ENCODE measurements around the gene PIERCE2.

Gene PIERCE2

DNA sequence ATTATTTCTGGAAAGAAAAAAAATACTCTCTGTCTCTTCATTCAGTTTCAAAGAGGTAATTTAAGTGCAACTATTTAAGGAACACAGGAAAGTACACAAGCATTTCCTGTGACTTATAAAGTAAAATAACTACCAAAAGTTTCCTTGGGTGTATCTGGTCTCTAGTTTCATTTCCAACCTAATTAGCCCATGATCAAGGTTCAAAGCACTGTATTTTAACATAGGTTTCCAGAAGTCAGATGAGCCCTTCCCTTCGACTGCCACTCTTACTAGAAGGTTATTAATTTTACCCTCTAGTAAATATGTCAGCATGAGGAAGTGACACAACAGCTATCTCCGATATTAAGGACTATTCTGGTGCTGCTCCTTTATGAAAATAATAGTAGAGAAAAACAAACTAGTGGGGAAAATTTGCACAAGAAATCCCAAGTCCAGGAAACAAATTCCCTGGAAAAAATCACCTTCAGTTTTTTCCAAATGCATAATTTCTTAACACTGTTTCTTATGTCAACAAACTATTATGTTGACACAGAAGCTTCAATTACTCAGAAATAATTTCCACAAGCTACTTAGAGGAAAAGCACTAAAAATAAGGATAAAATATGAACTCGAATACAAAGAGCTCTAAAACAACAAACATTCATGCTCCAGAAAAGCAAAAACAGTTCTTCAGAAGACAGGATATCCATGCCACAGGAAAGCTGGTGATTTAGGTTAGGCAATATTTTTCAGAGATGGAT lies 35.4 kb upstream of the PIERCE2 start:
- TF ChIP-seq, protein P1, sequence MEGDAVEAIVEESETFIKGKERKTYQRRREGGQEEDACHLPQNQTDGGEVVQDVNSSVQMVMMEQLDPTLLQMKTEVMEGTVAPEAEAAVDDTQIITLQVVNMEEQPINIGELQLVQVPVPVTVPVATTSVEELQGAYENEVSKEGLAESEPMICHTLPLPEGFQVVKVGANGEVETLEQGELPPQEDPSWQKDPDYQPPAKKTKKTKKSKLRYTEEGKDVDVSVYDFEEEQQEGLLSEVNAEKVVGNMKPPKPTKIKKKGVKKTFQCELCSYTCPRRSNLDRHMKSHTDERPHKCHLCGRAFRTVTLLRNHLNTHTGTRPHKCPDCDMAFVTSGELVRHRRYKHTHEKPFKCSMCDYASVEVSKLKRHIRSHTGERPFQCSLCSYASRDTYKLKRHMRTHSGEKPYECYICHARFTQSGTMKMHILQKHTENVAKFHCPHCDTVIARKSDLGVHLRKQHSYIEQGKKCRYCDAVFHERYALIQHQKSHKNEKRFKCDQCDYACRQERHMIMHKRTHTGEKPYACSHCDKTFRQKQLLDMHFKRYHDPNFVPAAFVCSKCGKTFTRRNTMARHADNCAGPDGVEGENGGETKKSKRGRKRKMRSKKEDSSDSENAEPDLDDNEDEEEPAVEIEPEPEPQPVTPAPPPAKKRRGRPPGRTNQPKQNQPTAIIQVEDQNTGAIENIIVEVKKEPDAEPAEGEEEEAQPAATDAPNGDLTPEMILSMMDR (IDR thresholded peaks at IDR 0.05; ENCODE audit: insufficient read depth, low read length, missing control alignments): no peak
- CTCF ChIA-PET: interaction anchor here (0.7 to 1.2 kb wide), 3 partner anchors 10 to 66 kb away, joined by 3 to 4 read pairs (median 3); no protein-coding TSS in a partner anchor
- DNase-seq (ENCODE audit: low read depth, low spot score): no peak
- POLR2A ChIA-PET: no interaction called here
- H3K4me3 ChIP-seq (ENCODE audit: low read depth, low read length): no peak overlapping the region

DNA sequence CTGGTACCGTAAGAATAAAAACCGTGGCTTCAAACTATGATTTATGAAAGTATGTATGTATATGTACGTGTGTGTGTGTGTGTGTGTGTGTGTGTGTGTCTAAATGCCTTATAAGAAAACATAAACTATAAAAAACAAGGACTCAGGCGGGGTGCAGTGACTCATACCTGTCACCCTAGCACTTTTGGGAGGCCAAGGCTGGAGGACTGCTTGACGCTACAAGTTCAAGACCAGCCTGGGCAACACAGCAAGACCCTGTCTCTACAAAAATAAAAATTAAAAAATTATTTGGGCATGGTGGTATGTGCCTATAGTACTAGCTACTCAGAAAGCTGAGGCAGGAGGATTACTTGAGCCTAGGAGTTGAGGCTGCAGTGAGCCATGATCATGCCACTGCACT lies 29.2 kb upstream of the PIERCE2 start:
- CTCF ChIA-PET: no interaction called here
- TF ChIP-seq, protein P1 (IDR thresholded peaks at IDR 0.05; ENCODE audit: insufficient read depth, low read length, missing control alignments): no peak
- DNase-seq (ENCODE audit: low read depth, low spot score): no peak
- POLR2A ChIA-PET: no interaction called here
- H3K4me3 ChIP-seq (ENCODE audit: low read depth, low read length): no peak overlapping the region

DNA sequence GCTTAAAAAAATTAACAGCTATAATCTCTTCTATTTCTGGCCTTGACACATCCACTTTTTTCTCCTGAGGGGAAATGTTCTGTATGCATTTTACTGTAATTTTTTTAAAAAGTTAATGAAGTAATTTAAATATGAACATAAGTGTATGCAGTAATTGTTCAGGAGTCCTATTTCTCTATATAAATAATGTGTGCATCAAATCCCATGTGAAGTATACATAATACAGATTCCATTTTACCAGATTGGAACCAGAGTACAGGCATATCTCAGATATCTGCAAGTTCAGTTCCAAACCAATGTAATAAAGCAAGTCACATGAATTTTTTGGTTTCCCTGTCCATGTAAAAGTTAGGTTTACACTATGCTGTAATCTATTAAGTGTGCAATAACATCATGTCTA lies 26.7 kb upstream of the PIERCE2 start:
- ChIA-PET CTCF (no interaction called here), POLR2A (no interaction called here)
- TF ChIP-seq, protein P1 (IDR thresholded peaks at IDR 0.05; ENCODE audit: insufficient read depth, low read length, missing control alignments): no peak
- DNase-seq (ENCODE audit: low read depth, low spot score): no peak
- H3K4me3 ChIP-seq (ENCODE audit: low read depth, low read length): no peak overlapping the region

DNA sequence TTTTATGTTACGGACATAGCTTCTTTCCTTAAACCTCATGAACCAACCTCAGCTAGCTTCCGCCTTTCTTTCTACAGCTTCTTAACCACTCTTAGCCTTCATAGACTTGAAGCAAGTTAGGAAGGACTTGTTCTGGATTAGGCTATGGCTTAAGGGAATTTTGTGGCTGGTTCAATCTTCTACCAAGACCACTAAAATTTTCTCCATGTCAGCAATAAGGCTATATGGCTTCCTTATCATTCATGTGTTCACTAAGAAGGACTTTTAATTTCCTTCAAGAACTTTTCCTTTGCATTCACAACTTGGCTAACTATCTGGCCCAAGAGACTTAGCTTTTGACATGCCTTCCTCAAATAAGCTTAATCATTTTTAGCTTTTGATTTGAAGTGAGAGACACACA lies 24.6 kb upstream of the PIERCE2 start:
- CTCF ChIA-PET: interaction anchor here (1.2 to 1.4 kb wide), 2 partner anchors 10 to 24 kb away, joined by 3 read pairs; partner anchors contain the start of genes CCPG1 and PIERCE2

DNA sequence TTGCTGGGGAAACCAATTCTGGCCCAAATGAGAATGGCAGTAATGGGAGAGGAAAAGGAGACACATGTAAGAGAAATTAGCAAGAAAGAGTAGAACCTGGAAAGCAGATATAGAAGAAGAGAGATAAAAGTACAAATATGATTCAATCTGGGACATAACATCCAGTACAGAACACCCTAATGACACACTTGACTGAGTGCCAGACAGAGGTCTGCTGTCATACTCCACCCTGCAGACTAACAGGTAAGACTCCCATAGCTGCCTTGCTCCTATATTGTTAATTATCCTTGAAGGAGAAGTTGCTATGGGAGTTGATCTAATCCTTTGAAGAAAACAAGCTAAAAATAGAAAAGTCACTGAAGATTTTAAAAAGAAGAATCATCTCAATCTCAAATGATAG lies 21.3 kb upstream of the PIERCE2 start:
- CTCF ChIA-PET: no interaction called here

More for the DNA sequence above, 24.6 kb upstream of the PIERCE2 start:
- no peak for DNase-seq (ENCODE audit: low read depth, low spot score)
- POLR2A ChIA-PET: no interaction called here
- TF ChIP-seq, protein P1 (IDR thresholded peaks at IDR 0.05; ENCODE audit: insufficient read depth, low read length, missing control alignments): no peak
- H3K4me3 ChIP-seq (ENCODE audit: low read depth, low read length): no peak overlapping the region

DNA sequence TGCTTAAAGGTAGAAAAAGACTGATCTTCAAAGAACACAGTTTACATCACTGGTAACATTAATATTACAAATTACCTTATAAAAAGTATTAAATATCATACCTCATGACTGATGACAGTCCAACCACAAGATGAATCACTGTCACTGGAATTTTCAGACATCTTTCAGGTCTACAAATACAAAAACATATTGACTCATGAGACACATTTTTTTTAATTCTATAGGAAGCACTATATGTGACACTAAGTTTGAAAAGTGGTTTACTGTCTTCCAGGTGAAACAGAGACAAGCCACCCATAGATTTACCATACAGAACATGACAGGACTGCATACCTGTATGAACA lies 19.1 kb upstream of the PIERCE2 start:
- CTCF ChIA-PET: interaction anchor here (0.5 to 0.7 kb wide), 2 partner anchors 13 to 368 kb away, joined by 3 to 4 read pairs; no protein-coding TSS in a partner anchor
- no peak for DNase-seq (ENCODE audit: low read depth, low spot score)
- POLR2A ChIA-PET: no interaction called here
- TF ChIP-seq, protein P1 (IDR thresholded peaks at IDR 0.05; ENCODE audit: insufficient read depth, low read length, missing control alignments): no peak
- H3K4me3 ChIP-seq (ENCODE audit: low read depth, low read length): no peak overlapping the region

More for the DNA sequence above, 21.3 kb upstream of the PIERCE2 start:
- DNase-seq (ENCODE audit: low read depth, low spot score): no peak
- H3K4me3 ChIP-seq (ENCODE audit: low read depth, low read length): no peak overlapping the region
- POLR2A ChIA-PET: no interaction called here
- TF ChIP-seq, protein P1 (IDR thresholded peaks at IDR 0.05; ENCODE audit: insufficient read depth, low read length, missing control alignments): no peak
